Ovary (tissue), 9 donors: ENCODE results near the gene TMEM79. TPM values are rescaled to one million over a fixed set of nuclear protein-coding genes. Genes with fewer than 3 reads are reported as not detected.

ENCODE experiments used
- DNase-seq, 5 donors: peaks; one replicate each; pipeline ENCODE4 v3.0.0-alpha.2; 2019 to 2020
- H3K27ac ChIP-seq, 2 donors: fragments of 200-600 bp; one replicate each; pipeline versions ENCODE4 v1.5.1 to v1.8.0; 2019 to 2022
- H3K27me3 ChIP-seq: fragments of 200-600 bp; one replicate; pipeline ENCODE4 v1.8.0; 2022
- H3K36me3 ChIP-seq: fragments of 200-600 bp; sonication (generic); one replicate; pipeline ENCODE4 v1.5.1; 2019
- H3K4me1 ChIP-seq: one replicate; pipeline ENCODE4 v1.8.1; 2013; ENCODE audit warnings: mild to moderate bottlenecking, moderate library complexity; ENCODE audit not compliant: insufficient read depth
- H3K4me3 ChIP-seq: fragments of 200-600 bp; sonication (generic); one replicate; pipeline ENCODE4 v1.5.1; 2017
- H3K9me3 ChIP-seq, 2 donors: fragments of 200-600 bp in 1 of 2; sonication (generic) in 1 of 2; one replicate each; pipeline versions ENCODE4 v1.5.1 to v1.8.1; 2013 to 2019; ENCODE audit warnings: mild to moderate bottlenecking in 1 of 2, moderate library complexity in 1 of 2
- CTCF ChIP-seq, 3 donors: fragments of 450-650 bp in 2 of 3; fragments of 200-600 bp in 1 of 3; IDR thresholded peaks; one replicate each; pipeline versions ENCODE4 v1.5.1 to v1.8.0; 2016 to 2022; ENCODE audit warnings: antibody characterized with exemption in 3 of 3, mild to moderate bottlenecking in 1 of 3
- EP300 ChIP-seq: sonication (generic); formaldehyde crosslinking; IDR thresholded peaks from one replicate; pipeline ENCODE4 v1.6.1; 2017; ENCODE audit warnings: antibody characterized with exemption
- POLR2A ChIP-seq: fragments of 450-650 bp; IDR thresholded peaks from one replicate; pipeline ENCODE4 v1.6.1; 2017; ENCODE audit warnings: antibody characterized with exemption, mild to moderate bottlenecking, moderate library complexity
- WGBS, 3 donors: extraction: QIAGEN DNeasy Blood & Tissue Kit in 1 of 3; methylation state at CpG; one replicate each; pipeline versions ENCODE4 v1.1.5 to v1.1.7; 2013 to 2017; 5-methylcytosine and 5-hydroxymethylcytosine counted together
- intact Hi-C, 4 donors: fragments of 100-400 bp; cut with DNase I; formaldehyde crosslinking; loops; one replicate each; pipeline versions ENCODE4 v1.11.0 to v1.15.1; 2022 to 2023
- polyA plus RNA-seq, 2 donors: library from polyadenylated mRNA; stranded (reverse); fragments of 200-250 nt in 1 of 2; fragments of 350-450 nt in 1 of 2; fragmentation: Illumina TruSeq in 1 of 2; extraction: RNeasy Lipid Tissue Mini Kit (QIAGEN cat#74804) in 1 of 2; gene quantifications; one replicate each; pipeline ENCODE4 v1.2.3, GENCODE V29; 2013 to 2014
- total RNA-seq, 7 donors: library from RNA; depleted of rRNA in 2 of 7; stranded (reverse); fragments of >200 nt in 2 of 7; fragmentation: NEBNext Ultra II Directional in 3 of 7; extraction: Animal tissue kit (Norgen Biotek cat#: 25700) in 3 of 7; gene quantifications; one replicate each; pipeline versions ENCODE4 v1.1.0 to v1.2.4, GENCODE V29; 2016 to 2023
- donor health status: DM: no; HTN: no; CAD: no; lungs with moderate emphysema.
- donor health status: DM: no; HTN: no; CAD: no.
- donor health status: Bipolar disorder and iron deficiency.
- donor health status: DM: yes; HTN: yes; CAD: no.
- donor health status: DM: no; HTN: no; CAD: no.
- donor health status: DM: yes; HTN: yes; CAD: no.

TMEM79 gene
- total and polyA plus RNA-seq, 9 donors = 0.80 to 3.3 (median 2.1) TPM

DNA sequence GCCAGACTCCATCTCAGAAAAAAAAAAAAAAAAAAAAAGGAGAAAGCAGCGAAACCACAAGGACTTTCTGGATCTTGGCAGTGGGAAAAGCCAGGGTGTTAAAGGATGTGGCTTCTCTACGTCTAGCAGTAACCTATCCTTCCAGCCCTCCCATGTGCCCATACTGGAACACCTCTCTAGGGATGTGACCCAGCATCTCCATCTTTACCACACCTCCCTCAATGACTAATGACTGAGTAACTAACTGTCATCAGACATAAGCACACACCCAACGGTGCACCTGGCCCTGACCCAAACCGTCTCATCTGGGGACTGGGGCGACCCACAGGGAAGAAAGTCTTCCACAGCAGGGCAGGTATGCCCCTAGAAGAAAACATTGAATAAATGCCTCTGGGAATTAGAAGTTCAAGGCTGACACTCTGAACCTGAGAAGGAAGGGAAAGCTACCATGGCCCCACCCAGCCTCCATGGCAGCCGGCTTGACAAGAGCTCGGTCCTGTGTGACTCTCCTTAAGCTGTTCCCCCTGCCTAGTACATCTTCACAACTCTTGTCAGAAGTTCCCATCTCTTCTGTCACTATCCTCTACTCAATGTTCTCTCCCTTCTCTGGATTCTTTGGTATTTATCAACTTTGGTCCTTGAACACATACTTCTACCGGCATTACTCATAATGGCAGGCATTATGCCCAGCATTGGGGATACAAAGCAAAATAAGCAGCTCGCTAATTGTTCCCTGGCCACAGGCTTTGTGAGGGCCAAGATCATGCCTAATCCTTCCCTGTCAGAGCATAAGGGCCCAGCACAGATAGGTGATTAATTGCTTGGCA lies 21.5 kb upstream of the TMEM79 start:
- Histone ChIP-seq H3K27ac (no peak overlapping the region), H3K36me3 (no peaks in the 10 kb centered on the region), H3K4me1 (no peaks in the 10 kb centered on the region), H3K9me3 (no peaks in the 10 kb centered on the region), H3K4me3 (no peak overlapping the region), H3K27me3 (no peaks in the 10 kb centered on the region)
- WGBS, 3 donors = 57 to 64% (median 62%) methylated on average over 9 of the region's 9 CpGs
- no peak for DNase-seq
- TF ChIP-seq CTCF (IDR thresholded peaks at IDR 0.05) (no peak), POLR2A (no peak), EP300 (no peak)
- intact Hi-C loops = no loop called here

DNA sequence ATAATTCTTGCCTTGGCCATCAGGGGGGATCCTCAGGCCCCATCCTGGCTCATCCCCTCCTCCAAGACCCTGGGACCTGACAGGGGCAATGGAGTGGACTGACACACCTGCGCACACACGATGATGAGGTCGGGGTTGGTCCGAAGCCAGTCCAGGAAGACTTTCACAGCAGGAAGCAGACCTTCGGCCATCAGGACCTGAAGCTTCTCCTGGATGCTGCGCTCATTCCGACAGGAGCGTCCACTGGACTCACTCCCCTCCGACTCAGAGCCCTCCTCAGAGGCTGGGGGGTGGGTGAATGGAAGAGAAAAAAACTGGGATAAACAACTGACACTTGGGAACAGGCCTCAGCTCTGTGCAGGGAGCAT lies 20.9 kb upstream of the TMEM79 start:
- no peak for TF ChIP-seq POLR2A
- TF ChIP-seq CTCF (IDR thresholded peaks at IDR 0.05) = no peak
- TF ChIP-seq EP300 = no peak
- no peaks in the 10 kb centered on the region for H3K9me3 ChIP-seq
- no peaks in the 10 kb centered on the region for H3K4me1 ChIP-seq
- H3K27ac ChIP-seq = no peak overlapping the region
- no peak overlapping the region for H3K4me3 ChIP-seq
- H3K36me3 ChIP-seq = no peaks in the 10 kb centered on the region
- intact Hi-C loops = no loop called here
- WGBS, 3 donors = 84 to 91% (median 90%) methylated on average over 9 of the region's 9 CpGs
- no peaks in the 10 kb centered on the region for H3K27me3 ChIP-seq
- DNase-seq = no peak

DNA sequence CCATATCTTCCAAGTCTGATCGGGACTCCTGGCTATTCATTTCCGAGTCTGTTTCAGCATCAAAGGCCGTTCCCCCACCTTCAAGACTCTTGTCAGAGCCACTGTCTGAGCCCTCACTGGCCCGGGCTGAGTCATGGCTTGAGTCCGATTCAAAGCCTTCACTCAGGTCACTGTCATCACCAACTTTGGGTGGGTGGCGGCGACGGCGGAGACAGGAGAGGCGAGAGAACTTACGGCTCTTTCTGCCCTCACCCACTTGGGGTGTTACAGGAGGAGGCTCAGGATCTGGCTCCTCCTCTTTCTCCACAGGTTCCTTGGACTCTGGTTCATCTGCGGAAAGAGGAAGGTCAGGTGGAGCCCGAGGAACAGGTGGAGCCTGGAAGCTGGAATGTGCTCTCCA lies 18.1 kb upstream of the TMEM79 start:
- no peaks in the 10 kb centered on the region for H3K36me3 ChIP-seq

DNA sequence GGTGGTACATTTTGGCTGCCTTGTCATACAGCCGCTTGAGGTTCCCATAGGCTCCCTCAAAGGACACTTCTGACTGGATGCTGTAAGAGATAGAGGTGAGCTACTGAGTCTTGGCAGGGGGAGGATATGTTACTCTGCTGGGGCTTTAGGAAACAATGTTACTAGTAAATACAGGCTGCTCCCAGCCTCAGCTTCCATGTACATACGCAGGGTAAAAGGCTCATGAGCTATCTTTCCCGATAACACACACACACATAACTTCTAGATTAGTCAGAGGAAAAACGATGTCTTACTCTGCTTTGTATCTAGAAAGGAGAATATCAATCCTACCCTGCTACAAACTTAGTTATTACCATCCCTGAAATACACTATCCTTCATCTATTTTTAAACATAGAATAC lies 15.8 kb upstream of the TMEM79 start:
- DNase-seq = no peak
- intact Hi-C loops = no loop called here
- WGBS, 3 donors = 60 to 67% (median 62%) methylated on average over 4 of the region's 4 CpGs
- Histone ChIP-seq H3K27me3 (no peaks in the 10 kb centered on the region), H3K4me1 (no peaks in the 10 kb centered on the region), H3K9me3 (no peaks in the 10 kb centered on the region), H3K36me3 (no peaks in the 10 kb centered on the region), H3K27ac (no peak overlapping the region), H3K4me3 (no peak overlapping the region)
- TF ChIP-seq POLR2A = no peak
- no peak for TF ChIP-seq CTCF (IDR thresholded peaks at IDR 0.05)
- TF ChIP-seq EP300 = no peak

More for the DNA sequence above, 18.1 kb upstream of the TMEM79 start:
- TF ChIP-seq POLR2A (no peak), EP300 (no peak), CTCF (IDR thresholded peaks at IDR 0.05) (no peak)
- Histone ChIP-seq H3K4me1 (no peaks in the 10 kb centered on the region), H3K4me3 (no peak overlapping the region), H3K27ac (no peak overlapping the region), H3K9me3 (no peaks in the 10 kb centered on the region), H3K27me3 (no peaks in the 10 kb centered on the region)
- WGBS, 3 donors = 79 to 95% (median 87%) methylated on average over 13 of the region's 13 CpGs
- intact Hi-C loops = no loop called here
- DNase-seq = no peak
